GM21619 (cell line): ENCODE results near the gene SLC26A11.
"Not testable (repeated sequence)": the region's sequence is repeated elsewhere in the genome, so short reads cannot be mapped to it uniquely, and the experiment has no call there.

ENCODE experiments used
- ATAC-seq: cut with Tn5 transposase; IDR thresholded peaks from one replicate; pipeline ENCODE4 v1.9.1; 2021; ENCODE audit not compliant: unreplicated experiment

Gene SLC26A11

GRCh38 chr17:80195671-80196529, 24.3 kb upstream of the SLC26A11 start:
- ATAC-seq: no peak

- ATAC-seq: no peak
Measured at GRCh38 chr17:80196652-80197051, 23.6 kb upstream of the SLC26A11 start.

- no peak for ATAC-seq
Measured at GRCh38 chr17:80198144-80198661, 22.0 kb upstream of the SLC26A11 start.

DNA sequence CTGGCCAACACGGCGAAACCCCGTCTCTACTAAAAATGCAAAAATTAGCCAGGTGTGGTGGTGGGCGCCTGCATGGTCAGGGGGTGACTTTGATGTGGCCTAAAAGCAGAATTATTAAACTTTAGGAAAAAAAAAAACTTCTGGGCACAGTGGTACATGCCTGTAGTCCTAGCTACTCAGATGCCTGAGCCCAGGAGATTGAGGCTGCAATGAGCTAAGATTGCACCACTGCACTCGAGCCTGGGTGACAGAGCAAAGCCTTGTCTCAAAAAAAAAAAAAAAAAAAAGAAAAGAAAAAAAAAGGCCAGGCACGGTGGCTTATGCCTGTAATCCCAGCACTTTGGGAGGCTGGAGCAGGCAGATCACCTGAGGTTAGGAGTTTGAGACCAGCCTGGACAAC, 20.9 kb upstream of the SLC26A11 start:
- ATAC-seq: not testable (repeated sequence)

- no peak for ATAC-seq
Measured at GRCh38 chr17:80201446-80201845, 18.8 kb upstream of the SLC26A11 start.

DNA sequence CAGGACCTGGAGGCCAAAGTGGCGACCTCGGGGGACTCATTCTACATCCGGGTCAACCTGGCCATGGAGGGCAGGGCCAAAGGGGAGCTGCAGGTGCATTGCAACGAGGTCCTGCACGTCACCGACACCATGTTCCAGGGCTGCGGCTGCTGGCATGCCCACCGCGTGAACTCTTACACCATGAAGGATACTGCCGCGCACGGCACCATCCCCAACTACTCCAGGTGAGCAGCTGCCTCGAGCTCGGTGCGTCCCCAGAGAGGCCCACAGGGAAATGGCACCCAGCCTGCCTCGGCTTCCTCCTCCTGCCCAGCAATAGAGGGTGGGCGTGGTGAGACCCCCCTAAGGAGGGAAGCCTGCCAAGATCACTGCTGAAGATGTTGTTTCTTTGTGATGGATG, 18.0 kb upstream of the SLC26A11 start:
- ATAC-seq: no peak

DNA sequence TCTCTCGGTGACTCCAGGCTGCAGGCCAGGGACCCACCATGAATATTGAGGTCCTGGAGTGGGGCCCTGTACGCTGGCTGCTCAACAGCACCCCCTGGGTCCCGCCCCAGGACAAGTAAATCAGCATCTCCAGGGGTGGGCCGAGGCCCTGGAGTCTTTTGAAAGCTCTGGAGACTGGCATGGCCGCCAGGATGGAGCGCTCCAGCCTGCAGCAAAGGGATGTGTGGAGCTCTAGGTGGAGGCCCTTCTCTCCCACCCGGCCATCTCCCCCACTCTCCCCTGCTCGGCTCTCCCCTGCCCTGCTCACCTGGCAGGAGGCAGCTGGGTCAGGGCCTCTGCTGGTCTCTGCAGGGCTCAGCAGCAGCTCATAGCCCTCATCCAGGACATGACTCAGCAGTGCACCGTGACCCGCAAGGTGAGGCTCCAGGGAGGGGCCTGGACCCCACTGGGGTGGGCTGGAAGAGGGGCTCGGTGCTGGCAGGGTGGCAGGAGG, 16.7 kb upstream of the SLC26A11 start:
- ATAC-seq: no peak

- ATAC-seq: no peak
Measured at GRCh38 chr17:80204626-80205468, 15.4 kb upstream of the SLC26A11 start.

GRCh38 chr17:80205811-80206210, 14.4 kb upstream of the SLC26A11 start:
- no peak for ATAC-seq

GRCh38 chr17:80208050-80208449, 12.2 kb upstream of the SLC26A11 start:
- no peak for ATAC-seq

GRCh38 chr17:80209765-80210164, 10.5 kb upstream of the SLC26A11 start:
- no peak for ATAC-seq

- no peak for ATAC-seq
Measured at GRCh38 chr17:80210348-80211108, 9.7 kb upstream of the SLC26A11 start.

DNA sequence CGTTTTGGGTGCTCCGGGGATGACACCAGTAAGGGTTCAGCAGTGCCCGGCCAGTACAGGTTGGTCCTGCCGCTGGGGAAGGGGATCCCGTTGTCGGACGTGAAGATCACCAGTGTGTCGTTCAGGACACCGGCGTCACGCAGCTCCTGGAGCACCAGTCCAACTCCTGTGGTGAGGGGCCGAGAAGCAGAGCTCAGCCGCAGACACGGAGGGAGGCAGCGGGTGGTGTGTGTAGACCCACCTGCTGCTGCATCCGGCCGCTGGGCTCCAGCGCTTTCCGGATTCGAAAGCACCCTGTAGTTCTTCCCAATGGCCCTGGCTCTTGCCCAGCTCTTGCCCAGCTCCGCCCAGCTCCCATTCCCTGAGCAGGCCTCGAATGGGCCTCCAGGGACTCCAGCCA, 8.1 kb upstream of the SLC26A11 start:
- ATAC-seq: no peak

DNA sequence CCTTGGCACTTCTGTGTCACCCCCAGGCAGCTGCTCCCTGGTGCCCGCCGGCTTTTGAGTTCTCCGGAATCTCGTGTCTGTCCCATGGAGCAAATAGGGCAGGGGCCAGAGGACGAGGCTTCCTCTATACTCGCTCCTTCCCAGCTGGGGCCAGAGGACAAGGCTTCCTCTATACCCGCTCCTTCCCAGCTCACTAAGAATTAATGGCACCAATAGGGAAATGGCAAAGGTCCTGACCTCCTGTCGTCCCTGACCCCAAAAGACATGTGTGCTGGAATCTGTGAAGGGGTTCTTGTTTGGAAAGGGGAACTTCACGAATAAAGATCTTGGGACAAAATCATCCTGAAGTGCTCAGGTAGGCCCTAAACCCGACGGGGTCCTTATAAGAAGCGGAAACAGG, 7.7 kb upstream of the SLC26A11 start:
- no peak for ATAC-seq

DNA sequence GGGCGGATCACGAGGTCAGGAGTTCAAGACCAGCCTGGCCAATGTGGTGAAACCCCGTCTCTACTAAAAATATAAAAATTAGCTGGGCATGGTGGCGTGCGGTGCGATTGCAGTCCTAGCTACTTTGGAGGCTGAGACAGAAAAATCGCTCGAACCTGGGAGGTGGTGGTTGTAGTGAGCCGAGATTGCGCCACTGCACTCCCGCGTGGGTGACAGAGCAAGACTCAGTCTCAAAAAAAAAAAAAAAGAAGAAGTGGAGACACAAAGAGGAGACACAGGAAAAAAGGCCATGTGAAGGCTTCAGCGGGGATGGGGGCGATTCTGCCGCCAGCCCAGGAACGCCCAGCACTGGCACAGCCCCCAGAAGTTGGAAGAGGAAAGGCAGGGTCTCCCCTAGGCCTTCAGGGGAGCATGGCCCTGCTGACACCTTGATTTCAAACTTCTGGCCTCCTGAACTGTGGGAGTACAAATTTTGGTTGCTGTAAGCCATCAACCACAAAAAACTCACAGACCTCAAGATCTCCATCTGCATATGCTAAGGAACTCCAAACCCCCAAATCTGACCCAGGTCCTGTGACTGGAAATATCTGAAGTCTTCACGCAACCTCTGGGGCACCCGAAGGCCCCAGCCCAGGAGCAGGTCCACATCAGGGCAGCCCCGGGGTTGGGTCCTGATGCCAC, 7.1 kb upstream of the SLC26A11 start:
- no peak for ATAC-seq

GRCh38 chr17:80213643-80213975, 6.6 kb upstream of the SLC26A11 start:
- no peak for ATAC-seq

- no peak for ATAC-seq
Measured at GRCh38 chr17:80214012-80214877, 6.0 kb upstream of the SLC26A11 start.

- ATAC-seq: no peak
Measured at GRCh38 chr17:80214878-80215210, 5.4 kb upstream of the SLC26A11 start.
